SK-N-SH (cell line): ENCODE results near the gene NYNRIN. TPM values are rescaled to one million over a fixed set of nuclear protein-coding genes. Genes with fewer than 3 reads are reported as not detected.
"Not testable (repeated sequence)": the region's sequence is repeated elsewhere in the genome, so short reads cannot be mapped to it uniquely, and the experiment has no call there.

Source experiments
- CTCF ChIA-PET: fragments of 300-600, 350-600 bp; formaldehyde crosslinking; extraction: SDS; loops from one replicate; lab custom pipeline; 2021; lab: Yijun Ruan, JAX
- POLR2A ChIA-PET: fragments of 350-600 bp; sonication (Branson Sonifier 250); formaldehyde crosslinking; extraction: SDS; loops from one replicate; lab custom pipeline; 2020; ENCODE audit warnings: antibody characterized with exemption, inconsistent platforms; lab: Yijun Ruan, JAX
- DNase-seq: peaks from one replicate; pipeline ENCODE4 v3.0.0; 2012
- H2AFZ ChIP-seq: fragments of 200-600 bp; sonication (generic); 2 replicates; pipeline ENCODE4 v1.8.1; 2016; ENCODE audit warnings: antibody characterized with exemption, mild to moderate bottlenecking, low read depth
- H3F3A ChIP-seq: fragments of 200-600 bp; sonication (generic); replicated peaks from 2 replicates; pipeline ENCODE3; 2016; ENCODE audit warnings: antibody characterized with exemption, mild to moderate bottlenecking; ENCODE audit not compliant: insufficient read depth
- H3K27ac ChIP-seq, 2 experiments: fragments of 200-500 bp in 1 of 2; fragments of 200-600 bp in 1 of 2; sonication (Bioruptor generic) in 1 of 2; sonication (generic), shearing (Covaris generic) in 1 of 2; 2 replicates each; pipeline versions ENCODE4 v1.5.1 to v1.6.1; 2014 to 2016; ENCODE audit warnings: low read depth in 2 of 2, inconsistent platforms in 1 of 2, low read length in 1 of 2, mild to moderate bottlenecking in 1 of 2, mixed read lengths in 1 of 2
- H3K27me3 ChIP-seq: fragments of 200-600 bp; sonication (generic), shearing (Covaris generic); 2 replicates; pipeline ENCODE4 v1.6.1; 2016; ENCODE audit warnings: mixed run types; ENCODE audit not compliant: insufficient read depth
- H3K36me3 ChIP-seq, 2 experiments: fragments of 200-500 bp in 1 of 2; fragments of 200-600 bp in 1 of 2; sonication (Bioruptor generic) in 1 of 2; sonication (generic) in 1 of 2; replicated peaks in 1 of 2; 2 replicates each; pipeline versions ENCODE3 to v1.5.1; 2014 to 2016; ENCODE audit warnings: low read length in 1 of 2, mild to moderate bottlenecking in 1 of 2; ENCODE audit not compliant: insufficient read depth in 2 of 2, control insufficient read depth in 1 of 2
- H3K4me1 ChIP-seq, 2 experiments: fragments of 200-500 bp in 1 of 2; fragments of 200-600 bp in 1 of 2; sonication (Bioruptor generic) in 1 of 2; sonication (generic), shearing (Covaris generic) in 1 of 2; 2 replicates each; pipeline versions ENCODE4 v1.5.1 to v1.6.1; 2014 to 2016; ENCODE audit warnings: low read depth in 1 of 2, low read length in 1 of 2, mixed run types in 1 of 2; ENCODE audit not compliant: insufficient read depth in 2 of 2, control insufficient read depth in 1 of 2
- H3K4me2 ChIP-seq: fragments of 200-600 bp; sonication (generic), shearing (Covaris generic); 2 replicates; pipeline ENCODE4 v1.6.1; 2017; ENCODE audit warnings: mixed run types
- H3K4me3 ChIP-seq, 2 experiments: fragments of 200-500 bp in 1 of 2; fragments of 200-600 bp in 1 of 2; sonication (Bioruptor generic) in 1 of 2; sonication (generic), shearing (Covaris generic) in 1 of 2; 2 replicates each; pipeline versions ENCODE4 v1.5.1 to v1.8.1; 2014 to 2016; ENCODE audit warnings: low read depth in 2 of 2, inconsistent platforms in 1 of 2, low read length in 1 of 2, mild to moderate bottlenecking in 1 of 2, mixed read lengths in 1 of 2, moderate library complexity in 1 of 2
- H3K79me2 ChIP-seq: fragments of 200-600 bp; sonication (generic); 2 replicates; pipeline ENCODE4 v1.8.1; 2017; ENCODE audit warnings: mild to moderate bottlenecking; ENCODE audit not compliant: insufficient read depth
- H3K9ac ChIP-seq: fragments of 200-600 bp; sonication (generic); 2 replicates; pipeline ENCODE4 v1.6.1; 2017; ENCODE audit warnings: mixed run types
- H3K9me2 ChIP-seq: fragments of 200-600 bp; sonication (generic); 2 replicates; pipeline ENCODE4 v1.6.1; 2017; ENCODE audit warnings: mixed run types
- H3K9me3 ChIP-seq: fragments of 200-600 bp; sonication (generic); 2 replicates; pipeline ENCODE4 v1.6.1; 2017; ENCODE audit warnings: mixed run types, mild to moderate bottlenecking, moderate library complexity
- H4K20me1 ChIP-seq: fragments of 200-600 bp; sonication (generic); 2 replicates; pipeline ENCODE4 v1.6.1; 2017; ENCODE audit warnings: mild to moderate bottlenecking, mixed run types; ENCODE audit not compliant: insufficient read depth
- CTCF ChIP-seq: fragments of 200-600 bp; sonication (generic); IDR thresholded peaks from 2 replicates; pipeline ENCODE4 v1.6.1; 2017; ENCODE audit warnings: antibody characterized with exemption, mild to moderate bottlenecking, moderate library complexity
- ELF1 ChIP-seq: IDR thresholded peaks from 2 replicates; pipeline ENCODE4 v1.4.0; 2012
- FOXJ3 ChIP-seq: sonication (generic); formaldehyde crosslinking; IDR thresholded peaks from 2 replicates; pipeline ENCODE4 v1.5.1; 2020; ENCODE audit warnings: mild to moderate bottlenecking, missing genetic modification reagents
- IRF3 ChIP-seq: fragments of 150-350 bp; IDR thresholded peaks from 2 replicates; pipeline ENCODE4 v1.6.1; 2016; ENCODE audit warnings: mild to moderate bottlenecking, low read depth, low read length
- NFIC ChIP-seq: IDR thresholded peaks from 2 replicates; pipeline ENCODE4 v1.4.0; 2012; ENCODE audit warnings: borderline replicate concordance
- RAD21 ChIP-seq: IDR thresholded peaks from 2 replicates; pipeline ENCODE4 v1.6.1; 2012; ENCODE audit warnings: mild to moderate bottlenecking, low read length
- RFX5 ChIP-seq: IDR thresholded peaks from 2 replicates; pipeline ENCODE4 v1.6.1; 2012; ENCODE audit warnings: mild to moderate bottlenecking, improper control_type of control experiment, low read length
- RXRA ChIP-seq: IDR thresholded peaks from 2 replicates; pipeline ENCODE4 v1.4.0; 2012; ENCODE audit warnings: low read depth, mild to moderate bottlenecking, borderline replicate concordance
- SMC3 ChIP-seq: IDR thresholded peaks from 2 replicates; pipeline ENCODE4 v1.6.1; 2012; ENCODE audit warnings: low read depth, low read length, improper control_type of control experiment
- TAF1 ChIP-seq: IDR thresholded peaks from 2 replicates; pipeline ENCODE4 v1.6.1; 2012; ENCODE audit warnings: low read depth, mild to moderate bottlenecking, low read length, moderate library complexity, borderline replicate concordance
- TCF12 ChIP-seq: IDR thresholded peaks from 2 replicates; pipeline ENCODE4 v1.4.0; 2012
- USF2 ChIP-seq: fragments of 150-350 bp; IDR thresholded peaks from 2 replicates; pipeline ENCODE4 v1.6.1; 2017; ENCODE audit warnings: antibody characterized with exemption, low read length, low read depth, borderline replicate concordance
- WGBS: methylation state at CpG from one replicate; pipeline ENCODE4 v1.1.6; 2017; ENCODE audit warnings: low lambda C conversion rate; 5-methylcytosine and 5-hydroxymethylcytosine counted together
- polyA plus RNA-seq, 3 experiments: library from polyadenylated mRNA; depleted of rRNA; stranded (reverse); fragments of >200 nt; gene quantifications; 2 replicates each; pipeline ENCODE4 v1.2.3, GENCODE V29; 2012
- TF ChIP-seq, protein P1 (sequence below): IDR thresholded peaks from 2 replicates; pipeline ENCODE4 v1.4.0; 2012; ENCODE audit warnings: low read depth, borderline replicate concordance
- TF ChIP-seq, protein P2 (sequence below): IDR thresholded peaks from 2 replicates; pipeline ENCODE4 v1.4.0; 2012; ENCODE audit warnings: low read depth

NYNRIN gene
- polyA plus RNA-seq, 1 of the 3 experiments (the other 2 are of a cell fraction), result 4.8 TPM

- H3F3A ChIP-seq, POLR2A ChIA-PET, H3K9me3 ChIP-seq, DNase-seq, H4K20me1 ChIP-seq, H3K79me2 ChIP-seq, H3K27me3 ChIP-seq, H3K27ac ChIP-seq, H2AFZ ChIP-seq, H3K9me2 ChIP-seq, H3K4me3 ChIP-seq, H3K4me2 ChIP-seq, H3K9ac ChIP-seq: not testable (repeated sequence)
- CTCF ChIA-PET, result interaction anchor here (0.9 to 6.2 kb wide), 4 partner anchors 11 to 66 kb away, joined by 4 to 44 read pairs (median 5); partner anchors contain the start of gene KHNYN
- 91% methylated on average over 3 of the region's 3 CpGs for WGBS
- peaks cover 0 to 20% of the 10 kb centered on the region in 2 experiments for H3K36me3 ChIP-seq
- peaks cover 3 to 20% of the 10 kb centered on the region in 2 experiments; a peak in 2 of 4 replicates for H3K4me1 ChIP-seq
Observed at GRCh38 chr14:24371605-24372004, 27.2 kb upstream of the NYNRIN start.

GRCh38 chr14:24372701-24373416, 25.9 kb upstream of the NYNRIN start:
- WGBS, result 75% methylated on average over 8 of the region's 12 CpGs
- H3K27ac ChIP-seq, result no peak overlapping the region; a peak in 1 of 4 replicates
- no peak overlapping the region for H3K4me2 ChIP-seq
- H3K9ac ChIP-seq, result no peak overlapping the region
- ChIA-PET CTCF (interaction anchor here (1.0 to 6.2 kb wide), 4 partner anchors 10 to 58 kb away, joined by 3 to 44 read pairs (median 4); partner anchors contain the start of gene KHNYN), POLR2A (no interaction called here)
- no peak overlapping the region for H3K4me3 ChIP-seq
- no peaks in the 10 kb centered on the region for H3K79me2 ChIP-seq
- peak; percentile 44 for DNase-seq
- H3K9me2 ChIP-seq, result no peaks in the 10 kb centered on the region
- H2AFZ ChIP-seq, result no peak overlapping the region
- H3K4me1 ChIP-seq, result peaks cover 3 to 16% of the 10 kb centered on the region in 2 experiments; a peak in 2 of 4 replicates
- no peaks in the 10 kb centered on the region for H3F3A ChIP-seq
- peaks cover 0 to 24% of the 10 kb centered on the region in 2 experiments for H3K36me3 ChIP-seq
- H4K20me1 ChIP-seq, result no peaks in the 10 kb centered on the region
- TF ChIP-seq NFIC (0 out of 2 replicates have a peak, but pooled peaks have one; percentile 18), SMC3 (no peak)
- no peaks in the 10 kb centered on the region for H3K27me3 ChIP-seq
- H3K9me3 ChIP-seq, result no peaks in the 10 kb centered on the region

GRCh38 chr14:24376448-24377070, 22.2 kb upstream of the NYNRIN start:
- ChIA-PET CTCF (interaction anchor here (2.1 to 3.2 kb wide), 2 partner anchors 11 to 55 kb away, joined by 9 to 13 read pairs; no protein-coding TSS in a partner anchor), POLR2A (no interaction called here)
- H4K20me1 ChIP-seq, result no peaks in the 10 kb centered on the region
- H3K36me3 ChIP-seq, result peaks cover 0 to 26% of the 10 kb centered on the region in 2 experiments
- no peaks in the 10 kb centered on the region for H3K79me2 ChIP-seq
- H3K4me2 ChIP-seq, result no peak overlapping the region
- no peak overlapping the region for H2AFZ ChIP-seq
- 95% methylated on average over 12 of the region's 16 CpGs for WGBS
- peaks cover 0 to 17% of the 10 kb centered on the region in 2 experiments; a peak in 1 of 4 replicates for H3K4me1 ChIP-seq
- no peaks in the 10 kb centered on the region for H3F3A ChIP-seq
- no peak overlapping the region for H3K4me3 ChIP-seq
- no peak overlapping the region for H3K27ac ChIP-seq
- H3K27me3 ChIP-seq, result no peaks in the 10 kb centered on the region
- H3K9me3 ChIP-seq, result no peaks in the 10 kb centered on the region
- no peak overlapping the region for H3K9ac ChIP-seq
- H3K9me2 ChIP-seq, result no peaks in the 10 kb centered on the region
- no peak for DNase-seq
- no peak for TF ChIP-seq NFIC
- TF ChIP-seq, protein P1, sequence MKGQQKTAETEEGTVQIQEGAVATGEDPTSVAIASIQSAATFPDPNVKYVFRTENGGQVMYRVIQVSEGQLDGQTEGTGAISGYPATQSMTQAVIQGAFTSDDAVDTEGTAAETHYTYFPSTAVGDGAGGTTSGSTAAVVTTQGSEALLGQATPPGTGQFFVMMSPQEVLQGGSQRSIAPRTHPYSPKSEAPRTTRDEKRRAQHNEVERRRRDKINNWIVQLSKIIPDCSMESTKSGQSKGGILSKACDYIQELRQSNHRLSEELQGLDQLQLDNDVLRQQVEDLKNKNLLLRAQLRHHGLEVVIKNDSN, result no peak
- no peak for TF ChIP-seq CTCF
- TF ChIP-seq RXRA, result no peak
- no peak for TF ChIP-seq IRF3
- TF ChIP-seq USF2, result no peak
- no peak for TF ChIP-seq RAD21
- TF ChIP-seq TCF12, result no peak
- no peak for TF ChIP-seq FOXJ3 (CRISPR knock-in tag)
- no peak for TF ChIP-seq TAF1
- TF ChIP-seq, protein P2, sequence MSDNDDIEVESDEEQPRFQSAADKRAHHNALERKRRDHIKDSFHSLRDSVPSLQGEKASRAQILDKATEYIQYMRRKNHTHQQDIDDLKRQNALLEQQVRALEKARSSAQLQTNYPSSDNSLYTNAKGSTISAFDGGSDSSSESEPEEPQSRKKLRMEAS, result no peak
- TF ChIP-seq ELF1, result no peak
- TF ChIP-seq RFX5, result no peak
